T-helper 9 cell (primary cell): Measurements from ENCODE around the gene TNNI2.
A peak's percentile ranks its signal among the peaks of the same experiment; 100 is the strongest.

Experiments used
- DNase-seq: peaks from one replicate; pipeline ENCODE4 v3.0.0-alpha.2; 2020

The TNNI2 gene

GRCh38 chr11:1834779-1835670 is 3.8 kb upstream of the TNNI2 start, which contains the start of gene SYT8:
SYT8 (plus strand) TSS chr11:1834990; CDS start chr11:1835106, 116 bp downstream.
- no peak for DNase-seq

- no peak for DNase-seq
Observed at GRCh38 chr11:1835671-1836010, 3.1 kb upstream of the TNNI2 start.

- DNase-seq: no peak
Observed at GRCh38 chr11:1836011-1836945, 2.5 kb upstream of the TNNI2 start.

GRCh38 chr11:1837171-1838076 is 1.4 kb upstream of the TNNI2 start:
- DNase-seq: peak; percentile 72

- DNase-seq: no peak
Observed at GRCh38 chr11:1838077-1838425, 730 bp upstream of the TNNI2 start.

- no peak for DNase-seq
Observed at GRCh38 chr11:1839204-1839923, 583 bp downstream of the TNNI2 start.

GRCh38 chr11:1839924-1840779 is 1.4 kb downstream of the TNNI2 start:
- DNase-seq: no peak

- no peak for DNase-seq
Observed at GRCh38 chr11:1840780-1841480, 2.1 kb downstream of the TNNI2 start.

- DNase-seq: no peak
Observed at GRCh38 chr11:1841511-1842148, 2.8 kb downstream of the TNNI2 start.

- no peak for DNase-seq
Observed at GRCh38 chr11:1842149-1843097, 3.6 kb downstream of the TNNI2 start.

- no peak for DNase-seq
Observed at GRCh38 chr11:1843098-1843473, 4.3 kb downstream of the TNNI2 start.

- no peak for DNase-seq
Observed at GRCh38 chr11:1843796-1844195, 5.0 kb downstream of the TNNI2 start.

GRCh38 chr11:1844221-1845094 is 5.7 kb downstream of the TNNI2 start:
- DNase-seq: no peak

- no peak for DNase-seq
Observed at GRCh38 chr11:1845095-1845429, 6.3 kb downstream of the TNNI2 start.

- no peak for DNase-seq
Observed at GRCh38 chr11:1845561-1846452, 7.0 kb downstream of the TNNI2 start.

- DNase-seq: no peak
Observed at GRCh38 chr11:1846453-1846932, 7.7 kb downstream of the TNNI2 start.
